Measurements from ENCODE around the gene WNT5A.

GRCh38 chr3:55471084-55471483 lies 16.0 kb downstream of the WNT5A start:
- TF ChIP-seq CTCF (IDR thresholded peaks at IDR 0.05), result no peak
- TF ChIP-seq POLR2A (IDR thresholded peaks at IDR 0.05), result no peak

All from testis (tissue), 2 donors.